Measurements from ENCODE around the gene TNFRSF8. TPM values are rescaled to one million over a fixed set of nuclear protein-coding genes. Genes with fewer than 3 reads are reported as not detected.

TNFRSF8 gene
- total and polyA plus RNA-seq, 2 of the 13 experiments (the other 11 are each of a cell fraction or from before 2014, with no cell fraction given) = not detected

DNA sequence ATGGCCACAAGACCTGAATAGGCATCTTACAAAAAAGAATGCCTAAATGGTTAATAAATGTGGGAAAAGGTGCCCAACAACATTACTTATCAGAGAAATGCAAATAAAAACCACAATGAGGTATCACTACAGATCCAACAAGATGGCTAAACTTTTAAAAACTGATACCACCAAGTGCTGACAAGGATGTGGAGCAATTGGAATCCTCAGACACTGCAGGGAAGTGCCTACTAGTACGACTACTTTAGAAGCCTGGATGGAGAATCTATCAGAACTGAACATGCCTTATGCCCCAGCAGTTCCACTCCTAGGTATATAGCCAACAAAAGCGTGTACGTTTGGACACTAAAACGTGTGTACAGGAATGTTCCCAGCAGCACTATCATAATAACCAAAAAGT is 19.9 kb downstream of the TNFRSF8 start:
- ChIA-PET CTCF (ENCODE audit: low intra/inter-chr PET ratio, low total read pairs) (no interaction called here), POLR2A (no interaction called here)
- no TSS peak for BruUV-seq (replicated peaks)
- TF ChIP-seq TP53 (CRISPR knock-in tag; conservative IDR thresholded peaks at IDR 0.05) (no peak), ZNF7 (CRISPR knock-in tag; IDR thresholded peaks at IDR 0.05) (peak; percentile 91)
- Histone ChIP-seq H3K27me3 (ENCODE audit: control insufficient read depth in 1 of 2, insufficient read depth in 2 of 2, low read length in 2 of 2) (peaks cover 3 to 11% of the 10 kb centered on the region in 2 experiments; a peak in 2 of 5 replicates), H3K9me3 (ENCODE audit: low read length) (peaks cover 8% of the 10 kb centered on the region), H3K27ac (ENCODE audit: extremely low read length, insufficient read depth, low read length) (no peak overlapping the region), H3K36me3 (replicated peaks in 1 of 2; ENCODE audit: control insufficient read depth in 1 of 2, insufficient read depth in 2 of 2, low read length in 2 of 2) (no peaks in the 10 kb centered on the region), H3K9ac (ENCODE audit: insufficient read depth, low read depth, low read length) (no peak overlapping the region), H3K4me1 (ENCODE audit: insufficient read depth, low read length) (no peaks in the 10 kb centered on the region), H4K20me1 (ENCODE audit: insufficient read depth, low read length) (no peaks in the 10 kb centered on the region), H3K4me3 (replicated peaks in 1 of 3; ENCODE audit: insufficient read depth in 1 of 3, low read depth in 2 of 3, low read length in 3 of 3) (no peak overlapping the region), H3K79me2 (ENCODE audit: insufficient read depth, low read length) (no peaks in the 10 kb centered on the region), H3K4me2 (ENCODE audit: low read depth, low read length) (no peak overlapping the region), H2AFZ (ENCODE audit: low read length) (no peak overlapping the region)
- no peak for ATAC-seq
- no peak for DNase-seq (ENCODE audit: low spot score)
- intact Hi-C loops (cut with micrococcal nuclease; ENCODE audit: unreplicated experiment) = no loop called here
- 25% methylated on average over 4 of the region's 4 CpGs for WGBS (ENCODE audit: low lambda C conversion rate)
- FAIRE-seq = no peak
- in situ Hi-C loops (cut with HindIII; ENCODE audit: extremely low pct_ligation_motif_present, low pct_unique_long_range_greater_than_20kb) = no loop called here

DNA sequence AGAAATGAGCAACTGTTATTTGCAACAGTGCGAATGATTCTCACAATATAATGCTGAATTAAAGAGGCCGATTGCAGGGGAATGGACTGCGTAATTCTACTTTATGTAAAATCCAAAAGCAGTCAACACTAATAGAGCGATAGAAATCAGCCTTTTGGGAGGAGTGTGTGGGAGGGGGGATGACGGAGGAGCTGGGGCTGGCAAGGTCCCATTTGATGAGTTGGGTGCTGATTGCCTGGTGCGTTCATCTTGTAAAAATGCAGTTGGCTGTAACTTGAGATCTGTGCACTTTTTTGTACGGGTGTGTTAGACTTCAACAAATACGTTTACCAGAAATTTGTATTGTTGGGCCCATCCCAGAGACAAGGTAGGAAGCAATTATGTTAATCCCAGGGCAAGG is 20.7 kb downstream of the TNFRSF8 start:
- in situ Hi-C loops (cut with HindIII; ENCODE audit: extremely low pct_ligation_motif_present, low pct_unique_long_range_greater_than_20kb) = no loop called here
- FAIRE-seq = no peak
- no peak for DNase-seq (ENCODE audit: low spot score)
- ChIA-PET POLR2A (no interaction called here), CTCF (ENCODE audit: low intra/inter-chr PET ratio, low total read pairs) (no interaction called here)
- no peaks in the 10 kb centered on the region for H4K20me1 ChIP-seq (ENCODE audit: insufficient read depth, low read length)
- H3K79me2 ChIP-seq (ENCODE audit: insufficient read depth, low read length) = no peaks in the 10 kb centered on the region
- no peak overlapping the region for H3K4me3 ChIP-seq (replicated peaks in 1 of 3; ENCODE audit: insufficient read depth in 1 of 3, low read depth in 2 of 3, low read length in 3 of 3)
- intact Hi-C loops (cut with micrococcal nuclease; ENCODE audit: unreplicated experiment) = no loop called here
- BruUV-seq (replicated peaks) = no TSS peak
- 53% methylated on average over 8 of the region's 8 CpGs for WGBS (ENCODE audit: low lambda C conversion rate)
- H3K4me1 ChIP-seq (ENCODE audit: insufficient read depth, low read length) = no peaks in the 10 kb centered on the region
- peaks cover 2 to 7% of the 10 kb centered on the region in 2 experiments; a peak in 2 of 5 replicates for H3K27me3 ChIP-seq (ENCODE audit: control insufficient read depth in 1 of 2, insufficient read depth in 2 of 2, low read length in 2 of 2)
- H3K27ac ChIP-seq (ENCODE audit: extremely low read length, insufficient read depth, low read length) = no peak overlapping the region
- H3K9me3 ChIP-seq (ENCODE audit: low read length) = peaks cover 8% of the 10 kb centered on the region
- no peak for ATAC-seq
- no peaks in the 10 kb centered on the region for H3K36me3 ChIP-seq (replicated peaks in 1 of 2; ENCODE audit: control insufficient read depth in 1 of 2, insufficient read depth in 2 of 2, low read length in 2 of 2)
- H3K9ac ChIP-seq (ENCODE audit: insufficient read depth, low read depth, low read length) = no peak overlapping the region
- no peak overlapping the region for H2AFZ ChIP-seq (ENCODE audit: low read length)
- TF ChIP-seq ZSCAN25 (CRISPR knock-in tag; IDR thresholded peaks at IDR 0.05) = no peak
- no peak for TF ChIP-seq SRF (IDR thresholded peaks at IDR 0.05; ENCODE audit: low read depth, low read length)
- TF ChIP-seq ATF7-NPFF (CRISPR knock-in tag; IDR thresholded peaks at IDR 0.05; ENCODE audit: low read depth) = no peak
- no peak for TF ChIP-seq HDAC2 (CRISPR knock-in tag; IDR thresholded peaks at IDR 0.05)
- no peak for TF ChIP-seq SMAD9 (CRISPR knock-in tag; IDR thresholded peaks at IDR 0.05)
- TF ChIP-seq ZNF142 (CRISPR knock-in tag; IDR thresholded peaks at IDR 0.05) = no peak
- TF ChIP-seq SRSF1 (optimal IDR thresholded peaks at IDR 0.05; ENCODE audit: low read depth, low read length) = no peak
- no peak for TF ChIP-seq RBAK (CRISPR knock-in tag; IDR thresholded peaks at IDR 0.05)
- no peak for TF ChIP-seq MAFG (CRISPR knock-in tag; IDR thresholded peaks at IDR 0.05)
- TF ChIP-seq MXI1 (IDR thresholded peaks at IDR 0.05; ENCODE audit: borderline replicate concordance, low read depth, low read length) = no peak
- H3K4me2 ChIP-seq (ENCODE audit: low read depth, low read length) = no peak overlapping the region
